HG02759 (cell line): ENCODE measurements around the gene PADI3.
"Not testable (repeated sequence)": the region's sequence is repeated elsewhere in the genome, so short reads cannot be mapped to it uniquely, and the experiment has no call there.

Experiments used
- ATAC-seq: cut with Tn5 transposase; IDR thresholded peaks from one replicate; pipeline ENCODE4 v1.9.1; 2021; ENCODE audit warnings: mild to moderate bottlenecking, moderate library complexity; ENCODE audit not compliant: unreplicated experiment

PADI3 gene

GRCh38 chr1:17239420-17239819 lies 9.5 kb upstream of the PADI3 start:
- no peak for ATAC-seq

GRCh38 chr1:17241011-17241779 lies 7.7 kb upstream of the PADI3 start:
- ATAC-seq = not testable (repeated sequence)

DNA sequence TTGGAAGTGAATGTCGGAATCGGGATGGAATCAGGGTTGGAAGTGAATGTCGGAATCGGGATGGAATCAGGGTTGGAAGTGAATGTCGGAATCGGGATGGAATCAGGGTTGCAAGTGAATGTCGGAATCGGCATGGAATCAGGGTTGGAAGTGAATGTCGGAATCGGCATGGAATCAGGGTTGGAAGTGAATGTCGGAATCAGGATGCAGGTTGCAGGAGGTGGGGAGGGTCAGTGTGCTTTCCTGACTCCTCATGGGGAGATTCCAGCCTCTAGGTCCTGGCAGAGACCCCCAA lies 7.2 kb upstream of the PADI3 start:
- not testable (repeated sequence) for ATAC-seq

GRCh38 chr1:17243274-17243673 lies 5.6 kb upstream of the PADI3 start:
- ATAC-seq = no peak

DNA sequence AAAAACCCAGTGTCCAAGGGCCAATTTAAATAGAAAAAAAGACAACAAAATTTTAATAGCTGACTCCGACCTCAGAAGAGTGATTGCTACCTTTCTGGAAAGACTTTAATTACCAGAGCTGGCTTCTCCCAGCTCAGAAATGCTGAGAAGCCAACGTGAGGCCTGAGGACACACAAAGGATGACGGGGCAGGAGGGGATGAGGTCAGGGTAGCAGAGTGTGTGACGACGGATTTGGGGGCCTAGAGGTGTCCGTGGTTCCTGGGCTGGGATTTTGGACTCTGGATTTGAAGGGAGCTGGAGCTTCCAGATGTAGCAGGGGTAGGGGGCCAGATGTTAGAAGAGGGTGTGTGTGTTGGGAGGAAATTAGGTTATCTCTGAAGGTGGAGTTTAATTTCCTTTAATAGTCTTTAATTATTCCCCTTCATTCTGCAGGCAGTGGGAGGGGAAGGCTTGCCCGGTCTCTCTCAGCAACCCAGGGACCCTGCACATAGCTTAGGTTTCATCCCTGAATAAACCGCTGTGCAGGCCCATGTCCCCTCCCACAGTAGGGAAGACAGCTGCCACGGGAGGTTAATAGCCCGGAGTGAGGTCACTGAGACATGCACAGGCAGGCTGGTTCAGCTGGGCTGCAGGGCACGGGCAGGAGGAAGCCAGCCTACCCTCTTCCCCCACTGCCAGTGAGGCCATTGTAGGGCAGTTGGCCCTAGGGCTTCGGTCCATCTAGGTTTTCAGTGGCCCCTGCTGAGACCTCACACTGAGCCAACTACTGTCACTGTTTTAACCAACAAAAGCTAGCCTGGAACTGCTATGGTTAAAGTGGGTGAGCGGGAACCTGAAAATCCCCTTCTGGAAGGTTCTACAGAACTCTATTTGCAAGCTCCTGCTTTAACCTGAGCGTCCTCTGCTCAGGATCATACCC lies 3.8 kb upstream of the PADI3 start:
- ATAC-seq = no peak

- no peak for ATAC-seq
Observed at GRCh38 chr1:17245816-17246325, 3.0 kb upstream of the PADI3 start.

- no peak for ATAC-seq
Observed at GRCh38 chr1:17246971-17247370, 1.9 kb upstream of the PADI3 start.

DNA sequence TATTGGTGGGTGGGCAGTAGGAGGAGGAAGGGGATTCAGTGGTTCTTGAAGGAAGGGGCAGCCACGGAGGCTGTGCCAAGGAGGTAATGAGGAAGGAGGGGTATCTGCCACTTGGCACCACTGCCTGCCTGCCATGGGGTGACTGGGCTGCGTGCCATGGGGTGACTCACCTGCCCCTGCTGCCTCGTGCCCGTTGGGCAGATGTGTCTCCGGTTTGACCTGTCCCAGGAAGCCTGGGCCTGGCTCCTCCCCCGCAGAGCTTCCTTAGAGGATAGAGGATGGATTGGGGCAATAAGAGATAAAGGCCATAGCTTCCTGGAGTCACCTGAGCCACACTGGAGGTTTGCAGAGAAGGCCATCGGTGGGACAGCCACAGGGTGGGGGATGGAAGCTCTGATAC lies 1.7 kb downstream of the PADI3 start:
- ATAC-seq = no peak

GRCh38 chr1:17251246-17251645 lies 2.3 kb downstream of the PADI3 start:
- ATAC-seq = no peak

DNA sequence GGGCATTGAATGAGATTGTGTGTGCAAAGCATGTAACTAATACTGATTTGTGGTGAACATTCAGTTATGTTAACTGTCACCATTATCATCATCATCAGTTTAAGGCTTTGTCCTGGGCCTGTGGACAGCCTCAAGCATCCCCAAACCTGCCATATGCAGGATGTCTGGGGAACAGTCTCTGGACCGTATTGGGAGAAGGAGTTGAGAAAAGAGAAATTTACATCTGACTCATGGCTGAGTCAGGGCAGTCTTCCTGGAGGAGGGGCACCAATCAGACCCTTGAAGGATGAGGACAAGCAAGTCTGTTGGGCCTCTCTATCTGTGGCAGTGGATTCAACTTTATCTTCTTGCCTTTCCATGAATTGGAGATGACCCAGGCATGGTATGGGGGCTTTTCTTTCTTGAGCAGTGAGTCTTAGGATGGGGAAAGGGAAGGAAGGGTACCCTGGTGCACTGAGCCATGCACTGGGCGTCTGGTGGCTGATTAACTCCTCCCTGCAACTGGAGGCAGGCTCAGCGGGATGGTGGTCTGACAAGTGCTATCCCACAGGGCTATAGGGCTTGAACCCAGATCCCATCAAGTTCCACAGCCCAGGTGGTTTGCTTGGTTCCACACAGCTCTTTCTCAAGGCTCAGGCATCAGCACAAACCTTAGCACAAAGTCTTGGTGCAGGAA lies 2.9 kb downstream of the PADI3 start:
- no peak for ATAC-seq

DNA sequence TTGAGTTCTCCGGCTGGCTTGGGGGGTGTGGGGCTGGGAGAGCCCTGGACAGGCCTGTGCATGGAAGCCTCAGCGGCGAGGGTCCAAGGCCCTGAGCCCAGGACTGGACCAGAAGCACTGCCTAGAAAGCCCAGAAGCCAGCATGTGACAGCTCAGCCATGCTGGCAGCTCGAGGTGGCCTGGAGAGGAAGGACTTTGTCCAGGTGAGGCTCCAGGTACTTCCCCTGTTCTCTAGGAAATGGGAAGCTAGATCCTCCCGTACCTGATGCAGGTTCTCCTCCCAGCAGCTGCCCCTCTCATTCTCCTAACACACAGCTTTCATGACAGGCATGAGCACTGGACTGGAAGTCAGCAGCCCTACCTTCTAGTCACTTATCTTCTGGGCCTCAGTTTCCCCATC lies 6.4 kb downstream of the PADI3 start:
- no peak for ATAC-seq

DNA sequence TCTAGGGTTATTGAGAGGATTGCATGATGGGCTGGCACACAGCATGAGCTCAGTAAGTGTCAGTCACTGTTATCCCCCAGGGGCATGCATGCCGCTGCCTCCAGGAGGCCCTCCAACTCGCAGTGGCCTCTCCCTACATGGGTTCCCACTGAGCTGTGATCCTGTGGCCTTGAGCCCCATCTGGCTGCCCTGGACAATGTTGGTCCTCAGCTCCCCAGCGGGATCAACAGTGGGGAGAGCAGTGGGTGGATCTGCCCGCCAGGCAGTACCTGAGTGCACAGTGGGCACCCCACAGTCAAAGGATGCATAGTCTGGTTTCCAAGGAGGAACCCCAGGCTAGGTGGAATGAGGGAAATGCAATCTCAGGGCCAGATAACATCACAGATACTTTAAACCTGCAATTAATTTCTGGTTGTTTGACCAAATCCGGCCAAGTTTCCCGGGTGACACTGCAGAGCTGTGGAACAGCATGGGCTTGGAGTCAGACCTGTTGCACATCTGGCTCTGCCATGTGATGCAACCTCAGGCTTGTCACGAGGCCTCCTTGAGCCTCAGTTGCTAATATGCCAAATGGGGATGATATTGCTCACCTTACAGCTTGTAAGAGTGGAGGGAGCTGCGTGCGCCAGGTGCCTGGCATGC lies 9.3 kb downstream of the PADI3 start:
- ATAC-seq = no peak

GRCh38 chr1:17258758-17259130 lies 9.8 kb downstream of the PADI3 start:
- no peak for ATAC-seq

GRCh38 chr1:17259233-17259873 lies 10.5 kb downstream of the PADI3 start:
- ATAC-seq = no peak

- ATAC-seq = no peak
Observed at GRCh38 chr1:17260264-17260663, 11.4 kb downstream of the PADI3 start.

GRCh38 chr1:17260738-17261137 lies 11.8 kb downstream of the PADI3 start:
- ATAC-seq = no peak

- no peak for ATAC-seq
Observed at GRCh38 chr1:17263936-17264335, 15.0 kb downstream of the PADI3 start.

- no peak for ATAC-seq
Observed at GRCh38 chr1:17264470-17264869, 15.6 kb downstream of the PADI3 start.

DNA sequence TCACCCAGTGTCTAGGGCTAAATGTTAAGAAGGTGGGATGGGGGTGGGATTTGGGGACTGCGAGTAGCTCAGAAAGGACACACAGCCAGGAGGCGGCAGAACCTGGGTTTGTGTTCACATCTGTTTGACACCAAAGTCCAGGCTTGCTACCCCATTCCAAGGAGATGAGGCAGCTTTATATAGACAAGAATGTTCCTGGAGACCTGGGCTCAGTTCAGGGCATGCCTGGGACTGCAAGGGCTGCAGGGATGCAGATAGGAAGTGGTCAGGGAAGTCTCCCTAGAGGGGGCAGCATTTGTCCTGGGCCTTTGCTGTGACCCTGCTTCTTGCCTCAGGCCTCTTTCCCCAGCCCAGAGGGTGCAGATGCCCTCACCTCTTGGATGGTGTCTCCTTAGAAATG lies 16.3 kb downstream of the PADI3 start:
- ATAC-seq = no peak

DNA sequence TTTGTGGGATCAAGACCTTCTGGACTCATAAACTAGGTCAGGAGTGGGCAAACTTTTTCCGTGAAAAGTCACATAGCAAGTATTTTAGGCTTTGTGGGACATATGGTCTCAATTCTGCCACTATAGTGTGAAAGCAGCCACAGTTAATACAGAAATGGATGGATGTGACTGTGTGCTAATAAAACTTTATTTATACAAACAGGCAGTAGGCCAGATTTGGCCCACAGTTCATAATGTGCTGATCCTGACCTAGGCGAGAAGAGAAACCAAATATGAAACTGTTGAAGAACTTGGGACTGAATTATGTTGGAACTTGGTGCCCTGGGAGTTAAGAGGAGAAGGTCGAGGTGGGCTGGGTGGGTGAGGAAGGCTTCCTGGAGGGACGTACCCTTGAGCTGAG lies 17.1 kb downstream of the PADI3 start:
- no peak for ATAC-seq
